ENCODE results near the gene TGFB2.

The TGFB2 gene

GRCh38 chr1:218328769-218329168, 16.4 kb upstream of the TGFB2 start:
- Histone ChIP-seq H3K4me3 (ENCODE audit: low read depth in 1 of 5, low read length in 5 of 5) (no peak overlapping the region), H3K4me1 (ENCODE audit: control insufficient read depth in 5 of 5, insufficient read depth in 5 of 5, low read length in 5 of 5) (no peaks in the 10 kb centered on the region), H3K9me3 (ENCODE audit: control insufficient read depth in 5 of 5, low read length in 5 of 5) (no peaks in the 10 kb centered on the region), H3K9ac (ENCODE audit: low read length in 5 of 5) (no peak overlapping the region), H3K27ac (ENCODE audit: low read depth, low read length) (no peak overlapping the region), H3K36me3 (ENCODE audit: control insufficient read depth in 5 of 5, insufficient read depth in 5 of 5, low read length in 5 of 5) (peaks cover 0 to 9% (median 5%) of the 10 kb centered on the region in 5 donors), H3K27me3 (ENCODE audit: control insufficient read depth in 5 of 5, insufficient read depth in 4 of 5, low read length in 5 of 5) (no peaks in the 10 kb centered on the region)

- Histone ChIP-seq H3K27me3 (ENCODE audit: control insufficient read depth in 5 of 5, insufficient read depth in 4 of 5, low read length in 5 of 5) (no peaks in the 10 kb centered on the region), H3K36me3 (ENCODE audit: control insufficient read depth in 5 of 5, insufficient read depth in 5 of 5, low read length in 5 of 5) (peaks cover 0 to under 1% (median 0%) of the 10 kb centered on the region in 5 donors), H3K4me1 (ENCODE audit: control insufficient read depth in 5 of 5, insufficient read depth in 5 of 5, low read length in 5 of 5) (no peaks in the 10 kb centered on the region), H3K4me3 (ENCODE audit: low read depth in 1 of 5, low read length in 5 of 5) (no peak overlapping the region), H3K9ac (ENCODE audit: low read length in 5 of 5) (no peak overlapping the region), H3K27ac (ENCODE audit: low read depth, low read length) (no peak overlapping the region), H3K9me3 (ENCODE audit: control insufficient read depth in 5 of 5, low read length in 5 of 5) (no peaks in the 10 kb centered on the region)
Observed at GRCh38 chr1:218330043-218330623, 15.0 kb upstream of the TGFB2 start.

GRCh38 chr1:218332416-218332815, 12.7 kb upstream of the TGFB2 start:
- Histone ChIP-seq H3K4me1 (ENCODE audit: control insufficient read depth in 5 of 5, insufficient read depth in 5 of 5, low read length in 5 of 5) (no peaks in the 10 kb centered on the region), H3K4me3 (ENCODE audit: low read depth in 1 of 5, low read length in 5 of 5) (no peak overlapping the region), H3K9me3 (ENCODE audit: control insufficient read depth in 5 of 5, low read length in 5 of 5) (no peaks in the 10 kb centered on the region), H3K36me3 (ENCODE audit: control insufficient read depth in 5 of 5, insufficient read depth in 5 of 5, low read length in 5 of 5) (peaks cover 0 to 3% (median 0%) of the 10 kb centered on the region in 5 donors), H3K27me3 (ENCODE audit: control insufficient read depth in 5 of 5, insufficient read depth in 4 of 5, low read length in 5 of 5) (no peaks in the 10 kb centered on the region), H3K27ac (ENCODE audit: low read depth, low read length) (no peak overlapping the region), H3K9ac (ENCODE audit: low read length in 5 of 5) (no peak overlapping the region)

DNA sequence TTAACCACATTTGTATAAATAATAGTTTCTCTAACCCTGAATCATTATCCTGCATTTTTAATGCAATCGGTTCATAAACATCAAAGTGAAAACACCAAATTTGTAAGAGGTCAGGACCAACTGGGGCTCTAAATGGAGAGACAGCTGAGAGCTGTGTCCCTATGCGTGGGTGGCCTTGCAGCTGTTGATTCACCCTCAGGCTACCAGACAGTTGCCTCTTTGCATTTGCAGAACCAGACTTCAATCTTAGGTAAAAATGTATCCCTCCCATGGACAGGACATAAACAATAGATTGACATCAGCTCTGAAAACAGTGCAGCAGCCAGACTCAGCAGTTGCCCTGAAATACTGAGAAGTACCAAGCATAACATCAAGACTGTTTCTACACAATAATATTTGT, 8.8 kb upstream of the TGFB2 start:
- H3K27me3 ChIP-seq (ENCODE audit: control insufficient read depth in 5 of 5, insufficient read depth in 4 of 5, low read length in 5 of 5): no peaks in the 10 kb centered on the region

GRCh38 chr1:218339267-218339831, 5.8 kb upstream of the TGFB2 start:
- no peaks in the 10 kb centered on the region for H3K27me3 ChIP-seq (ENCODE audit: control insufficient read depth in 5 of 5, insufficient read depth in 4 of 5, low read length in 5 of 5)
- H3K36me3 ChIP-seq (ENCODE audit: control insufficient read depth in 5 of 5, insufficient read depth in 5 of 5, low read length in 5 of 5): peaks cover 0 to 8% (median 0%) of the 10 kb centered on the region in 5 donors
- H3K9me3 ChIP-seq (ENCODE audit: control insufficient read depth in 5 of 5, low read length in 5 of 5): no peaks in the 10 kb centered on the region
- no peak overlapping the region for H3K9ac ChIP-seq (ENCODE audit: low read length in 5 of 5)
- no peak overlapping the region for H3K27ac ChIP-seq (ENCODE audit: low read depth, low read length)
- H3K4me1 ChIP-seq (ENCODE audit: control insufficient read depth in 5 of 5, insufficient read depth in 5 of 5, low read length in 5 of 5): no peaks in the 10 kb centered on the region
- no peak overlapping the region for H3K4me3 ChIP-seq (ENCODE audit: low read depth in 1 of 5, low read length in 5 of 5)

More for the DNA sequence above, 8.8 kb upstream of the TGFB2 start:
- H3K9me3 ChIP-seq (ENCODE audit: control insufficient read depth in 5 of 5, low read length in 5 of 5): no peaks in the 10 kb centered on the region
- H3K36me3 ChIP-seq (ENCODE audit: control insufficient read depth in 5 of 5, insufficient read depth in 5 of 5, low read length in 5 of 5): peaks cover 0 to 3% (median 0%) of the 10 kb centered on the region in 5 donors
- no peak overlapping the region for H3K4me3 ChIP-seq (ENCODE audit: low read depth in 1 of 5, low read length in 5 of 5)
- no peaks in the 10 kb centered on the region for H3K4me1 ChIP-seq (ENCODE audit: control insufficient read depth in 5 of 5, insufficient read depth in 5 of 5, low read length in 5 of 5)
- no peak overlapping the region for H3K9ac ChIP-seq (ENCODE audit: low read length in 5 of 5)
- no peak overlapping the region for H3K27ac ChIP-seq (ENCODE audit: low read depth, low read length)

- Histone ChIP-seq H3K27me3 (ENCODE audit: control insufficient read depth in 5 of 5, insufficient read depth in 4 of 5, low read length in 5 of 5) (no peaks in the 10 kb centered on the region), H3K4me3 (ENCODE audit: low read depth in 1 of 5, low read length in 5 of 5) (no peak overlapping the region), H3K27ac (ENCODE audit: low read depth, low read length) (no peak overlapping the region), H3K9ac (ENCODE audit: low read length in 5 of 5) (no peak overlapping the region), H3K36me3 (ENCODE audit: control insufficient read depth in 5 of 5, insufficient read depth in 5 of 5, low read length in 5 of 5) (peaks cover 0 to 4% (median 0%) of the 10 kb centered on the region in 5 donors), H3K9me3 (ENCODE audit: control insufficient read depth in 5 of 5, low read length in 5 of 5) (no peaks in the 10 kb centered on the region), H3K4me1 (ENCODE audit: control insufficient read depth in 5 of 5, insufficient read depth in 5 of 5, low read length in 5 of 5) (peaks cover 0 to 19% (median 18%) of the 10 kb centered on the region in 5 donors)
Observed at GRCh38 chr1:218341325-218341724, 3.8 kb upstream of the TGFB2 start.

- H3K36me3 ChIP-seq (ENCODE audit: control insufficient read depth in 5 of 5, insufficient read depth in 5 of 5, low read length in 5 of 5): peaks cover 0 to 4% (median 0%) of the 10 kb centered on the region in 5 donors
- H3K4me3 ChIP-seq (ENCODE audit: low read depth in 1 of 5, low read length in 5 of 5): no peak overlapping the region
- no peaks in the 10 kb centered on the region for H3K27me3 ChIP-seq (ENCODE audit: control insufficient read depth in 5 of 5, insufficient read depth in 4 of 5, low read length in 5 of 5)
- H3K9ac ChIP-seq (ENCODE audit: low read length in 5 of 5): no peak overlapping the region
- peaks cover 0 to 26% (median 25%) of the 10 kb centered on the region in 5 donors for H3K4me1 ChIP-seq (ENCODE audit: control insufficient read depth in 5 of 5, insufficient read depth in 5 of 5, low read length in 5 of 5)
- no peak overlapping the region for H3K27ac ChIP-seq (ENCODE audit: low read depth, low read length)
- H3K9me3 ChIP-seq (ENCODE audit: control insufficient read depth in 5 of 5, low read length in 5 of 5): no peaks in the 10 kb centered on the region
Observed at GRCh38 chr1:218342091-218342490, 3.0 kb upstream of the TGFB2 start.

GRCh38 chr1:218345673-218346390, 696 bp downstream of the TGFB2 start:
- Histone ChIP-seq H3K27me3 (ENCODE audit: control insufficient read depth in 5 of 5, insufficient read depth in 4 of 5, low read length in 5 of 5) (no peaks in the 10 kb centered on the region), H3K4me1 (ENCODE audit: control insufficient read depth in 5 of 5, insufficient read depth in 5 of 5, low read length in 5 of 5) (peaks cover 2 to 48% (median 44%) of the 10 kb centered on the region in 5 donors), H3K9ac (ENCODE audit: low read length in 5 of 5) (peak overlapping the region; percentile 34 to 72 (median 57)), H3K27ac (ENCODE audit: low read depth, low read length) (peak overlapping the region; percentile 47), H3K36me3 (ENCODE audit: control insufficient read depth in 5 of 5, insufficient read depth in 5 of 5, low read length in 5 of 5) (peaks cover 0 to 4% (median 0%) of the 10 kb centered on the region in 5 donors), H3K9me3 (ENCODE audit: control insufficient read depth in 5 of 5, low read length in 5 of 5) (no peaks in the 10 kb centered on the region), H3K4me3 (ENCODE audit: low read depth in 1 of 5, low read length in 5 of 5) (peak overlapping the region; percentile 73 to 94 (median 83))

DNA sequence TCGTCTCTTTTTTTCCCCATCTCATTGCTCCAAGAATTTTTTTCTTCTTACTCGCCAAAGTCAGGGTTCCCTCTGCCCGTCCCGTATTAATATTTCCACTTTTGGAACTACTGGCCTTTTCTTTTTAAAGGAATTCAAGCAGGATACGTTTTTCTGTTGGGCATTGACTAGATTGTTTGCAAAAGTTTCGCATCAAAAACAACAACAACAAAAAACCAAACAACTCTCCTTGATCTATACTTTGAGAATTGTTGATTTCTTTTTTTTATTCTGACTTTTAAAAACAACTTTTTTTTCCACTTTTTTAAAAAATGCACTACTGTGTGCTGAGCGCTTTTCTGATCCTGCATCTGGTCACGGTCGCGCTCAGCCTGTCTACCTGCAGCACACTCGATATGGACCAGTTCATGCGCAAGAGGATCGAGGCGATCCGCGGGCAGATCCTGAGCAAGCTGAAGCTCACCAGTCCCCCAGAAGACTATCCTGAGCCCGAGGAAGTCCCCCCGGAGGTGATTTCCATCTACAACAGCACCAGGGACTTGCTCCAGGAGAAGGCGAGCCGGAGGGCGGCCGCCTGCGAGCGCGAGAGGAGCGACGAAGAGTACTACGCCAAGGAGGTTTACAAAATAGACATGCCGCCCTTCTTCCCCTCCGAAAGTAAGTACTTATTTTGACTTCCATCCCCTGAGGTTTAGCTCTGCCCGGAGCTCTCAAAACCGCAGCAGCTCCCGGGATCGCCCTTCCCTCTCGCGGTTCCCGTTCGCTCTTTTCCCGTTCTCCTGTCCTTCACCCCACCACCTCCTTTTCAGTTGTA, 1.5 kb downstream of the TGFB2 start:
- peaks cover 2 to 55% (median 51%) of the 10 kb centered on the region in 5 donors for H3K4me1 ChIP-seq (ENCODE audit: control insufficient read depth in 5 of 5, insufficient read depth in 5 of 5, low read length in 5 of 5)
- H3K27ac ChIP-seq (ENCODE audit: low read depth, low read length): peak overlapping the region; percentile 47
- H3K36me3 ChIP-seq (ENCODE audit: control insufficient read depth in 5 of 5, insufficient read depth in 5 of 5, low read length in 5 of 5): peaks cover 0 to 4% (median 0%) of the 10 kb centered on the region in 5 donors
- peak overlapping the region in 4 of 5 donors; percentile 34 to 72 (median 65) for H3K9ac ChIP-seq (ENCODE audit: low read length in 5 of 5)
- peak overlapping the region; percentile 73 to 84 (median 77) for H3K4me3 ChIP-seq (ENCODE audit: low read depth in 1 of 5, low read length in 5 of 5)
- H3K27me3 ChIP-seq (ENCODE audit: control insufficient read depth in 5 of 5, insufficient read depth in 4 of 5, low read length in 5 of 5): no peaks in the 10 kb centered on the region
- H3K9me3 ChIP-seq (ENCODE audit: control insufficient read depth in 5 of 5, low read length in 5 of 5): no peaks in the 10 kb centered on the region
